ENCODE measurements around the gene ADGRV1.

Gene ADGRV1

DNA sequence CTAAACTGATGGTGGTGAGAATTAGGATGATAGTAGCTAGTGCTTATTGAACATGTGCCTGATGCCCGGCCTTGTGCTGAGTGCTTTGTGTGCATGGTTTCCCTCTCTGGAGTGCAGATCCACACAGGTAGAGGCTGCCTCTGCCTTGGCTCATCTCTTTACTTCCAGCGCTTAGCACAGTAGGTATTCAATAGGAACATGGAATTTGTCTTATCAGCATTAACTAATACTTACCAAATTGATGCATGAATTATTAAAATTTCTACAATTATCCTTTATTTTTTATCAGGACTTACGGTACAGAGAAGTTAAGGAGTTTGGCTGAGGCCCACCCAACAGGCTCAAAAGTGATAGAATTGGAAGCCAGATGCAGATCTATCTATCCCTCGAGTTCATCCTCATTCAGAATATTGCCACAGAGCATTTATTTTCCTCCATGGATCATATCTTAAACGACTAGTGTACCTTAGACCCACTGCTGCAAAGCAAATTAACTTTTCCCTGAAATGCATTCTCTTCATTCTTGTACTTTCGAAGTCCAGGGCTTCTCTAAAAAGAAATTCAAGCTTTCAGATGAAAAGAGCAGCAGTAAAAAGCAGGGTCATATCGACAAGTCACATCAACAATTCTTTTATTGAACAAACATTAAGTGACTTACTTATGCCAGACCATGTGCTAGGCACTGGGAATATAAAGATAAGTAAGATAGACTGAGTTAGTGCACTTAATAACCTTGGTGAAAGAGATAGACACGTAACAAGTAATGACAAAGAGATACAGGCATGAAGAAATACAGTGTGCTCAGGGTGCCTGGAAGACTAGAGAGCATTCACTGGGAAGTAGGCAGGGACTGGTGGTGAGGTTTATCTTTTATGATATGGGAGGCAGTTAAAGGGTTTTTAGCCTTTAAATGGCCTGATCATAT lies 534.5 kb downstream of the ADGRV1 start:
- DNase-seq (ENCODE audit: low read depth in 1 of 2, low spot score in 1 of 2): no peak
- H3K4me3 ChIP-seq (replicated peaks; ENCODE audit: insufficient read depth, low read length): no peak overlapping the region
- TF ChIP-seq POLR2AphosphoS5 (IDR thresholded peaks at IDR 0.05; ENCODE audit: low read depth): no peak
- TF ChIP-seq, protein P1, sequence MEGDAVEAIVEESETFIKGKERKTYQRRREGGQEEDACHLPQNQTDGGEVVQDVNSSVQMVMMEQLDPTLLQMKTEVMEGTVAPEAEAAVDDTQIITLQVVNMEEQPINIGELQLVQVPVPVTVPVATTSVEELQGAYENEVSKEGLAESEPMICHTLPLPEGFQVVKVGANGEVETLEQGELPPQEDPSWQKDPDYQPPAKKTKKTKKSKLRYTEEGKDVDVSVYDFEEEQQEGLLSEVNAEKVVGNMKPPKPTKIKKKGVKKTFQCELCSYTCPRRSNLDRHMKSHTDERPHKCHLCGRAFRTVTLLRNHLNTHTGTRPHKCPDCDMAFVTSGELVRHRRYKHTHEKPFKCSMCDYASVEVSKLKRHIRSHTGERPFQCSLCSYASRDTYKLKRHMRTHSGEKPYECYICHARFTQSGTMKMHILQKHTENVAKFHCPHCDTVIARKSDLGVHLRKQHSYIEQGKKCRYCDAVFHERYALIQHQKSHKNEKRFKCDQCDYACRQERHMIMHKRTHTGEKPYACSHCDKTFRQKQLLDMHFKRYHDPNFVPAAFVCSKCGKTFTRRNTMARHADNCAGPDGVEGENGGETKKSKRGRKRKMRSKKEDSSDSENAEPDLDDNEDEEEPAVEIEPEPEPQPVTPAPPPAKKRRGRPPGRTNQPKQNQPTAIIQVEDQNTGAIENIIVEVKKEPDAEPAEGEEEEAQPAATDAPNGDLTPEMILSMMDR (IDR thresholded peaks at IDR 0.05; ENCODE audit: insufficient read depth, low read length): no peak
- no peak for TF ChIP-seq GABPA (IDR thresholded peaks at IDR 0.05; ENCODE audit: low read depth)
- TF ChIP-seq, protein P2, sequence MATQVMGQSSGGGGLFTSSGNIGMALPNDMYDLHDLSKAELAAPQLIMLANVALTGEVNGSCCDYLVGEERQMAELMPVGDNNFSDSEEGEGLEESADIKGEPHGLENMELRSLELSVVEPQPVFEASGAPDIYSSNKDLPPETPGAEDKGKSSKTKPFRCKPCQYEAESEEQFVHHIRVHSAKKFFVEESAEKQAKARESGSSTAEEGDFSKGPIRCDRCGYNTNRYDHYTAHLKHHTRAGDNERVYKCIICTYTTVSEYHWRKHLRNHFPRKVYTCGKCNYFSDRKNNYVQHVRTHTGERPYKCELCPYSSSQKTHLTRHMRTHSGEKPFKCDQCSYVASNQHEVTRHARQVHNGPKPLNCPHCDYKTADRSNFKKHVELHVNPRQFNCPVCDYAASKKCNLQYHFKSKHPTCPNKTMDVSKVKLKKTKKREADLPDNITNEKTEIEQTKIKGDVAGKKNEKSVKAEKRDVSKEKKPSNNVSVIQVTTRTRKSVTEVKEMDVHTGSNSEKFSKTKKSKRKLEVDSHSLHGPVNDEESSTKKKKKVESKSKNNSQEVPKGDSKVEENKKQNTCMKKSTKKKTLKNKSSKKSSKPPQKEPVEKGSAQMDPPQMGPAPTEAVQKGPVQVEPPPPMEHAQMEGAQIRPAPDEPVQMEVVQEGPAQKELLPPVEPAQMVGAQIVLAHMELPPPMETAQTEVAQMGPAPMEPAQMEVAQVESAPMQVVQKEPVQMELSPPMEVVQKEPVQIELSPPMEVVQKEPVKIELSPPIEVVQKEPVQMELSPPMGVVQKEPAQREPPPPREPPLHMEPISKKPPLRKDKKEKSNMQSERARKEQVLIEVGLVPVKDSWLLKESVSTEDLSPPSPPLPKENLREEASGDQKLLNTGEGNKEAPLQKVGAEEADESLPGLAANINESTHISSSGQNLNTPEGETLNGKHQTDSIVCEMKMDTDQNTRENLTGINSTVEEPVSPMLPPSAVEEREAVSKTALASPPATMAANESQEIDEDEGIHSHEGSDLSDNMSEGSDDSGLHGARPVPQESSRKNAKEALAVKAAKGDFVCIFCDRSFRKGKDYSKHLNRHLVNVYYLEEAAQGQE (IDR thresholded peaks at IDR 0.05; ENCODE audit: insufficient replicate concordance, low read depth): no peak
- TF ChIP-seq SPI1 (IDR thresholded peaks at IDR 0.05; ENCODE audit: borderline replicate concordance, low read depth): no peak
- no peak overlapping the region for H3K27ac ChIP-seq (replicated peaks)
- H3K27me3 ChIP-seq (ENCODE audit: insufficient read depth, poor library complexity, severe bottlenecking): no peaks in the 10 kb centered on the region

DNA sequence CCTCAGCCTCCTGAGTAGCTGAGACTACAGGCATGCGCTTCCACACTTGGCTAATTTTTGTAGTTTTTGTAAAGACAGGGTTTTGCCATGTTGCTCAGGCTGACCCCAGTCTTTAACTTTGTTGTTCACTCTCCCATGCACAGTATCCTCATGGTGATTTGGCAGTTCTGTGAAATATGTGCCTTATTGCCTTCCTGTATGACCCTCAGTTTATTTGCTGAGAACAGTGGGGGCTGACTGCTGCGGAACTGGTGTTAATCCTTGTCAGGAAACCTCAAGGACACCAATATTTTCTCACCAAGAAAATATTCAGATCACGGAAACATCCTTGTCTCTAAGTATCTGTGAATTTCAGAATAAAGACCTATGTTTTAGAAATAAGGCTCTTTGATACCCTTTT lies 536.7 kb downstream of the ADGRV1 start:
- TF ChIP-seq, protein P1 (IDR thresholded peaks at IDR 0.05; ENCODE audit: insufficient read depth, low read length): no peak
- TF ChIP-seq, protein P2 (IDR thresholded peaks at IDR 0.05; ENCODE audit: insufficient replicate concordance, low read depth): no peak
- TF ChIP-seq POLR2AphosphoS5 (IDR thresholded peaks at IDR 0.05; ENCODE audit: low read depth) (no peak), SPI1 (IDR thresholded peaks at IDR 0.05; ENCODE audit: borderline replicate concordance, low read depth) (no peak), GABPA (IDR thresholded peaks at IDR 0.05; ENCODE audit: low read depth) (no peak)
- Histone ChIP-seq H3K27me3 (ENCODE audit: insufficient read depth, poor library complexity, severe bottlenecking) (no peaks in the 10 kb centered on the region), H3K27ac (replicated peaks) (no peak overlapping the region), H3K4me3 (replicated peaks; ENCODE audit: insufficient read depth, low read length) (no peak overlapping the region)
- DNase-seq (ENCODE audit: low read depth in 1 of 2, low spot score in 1 of 2): no peak

DNA sequence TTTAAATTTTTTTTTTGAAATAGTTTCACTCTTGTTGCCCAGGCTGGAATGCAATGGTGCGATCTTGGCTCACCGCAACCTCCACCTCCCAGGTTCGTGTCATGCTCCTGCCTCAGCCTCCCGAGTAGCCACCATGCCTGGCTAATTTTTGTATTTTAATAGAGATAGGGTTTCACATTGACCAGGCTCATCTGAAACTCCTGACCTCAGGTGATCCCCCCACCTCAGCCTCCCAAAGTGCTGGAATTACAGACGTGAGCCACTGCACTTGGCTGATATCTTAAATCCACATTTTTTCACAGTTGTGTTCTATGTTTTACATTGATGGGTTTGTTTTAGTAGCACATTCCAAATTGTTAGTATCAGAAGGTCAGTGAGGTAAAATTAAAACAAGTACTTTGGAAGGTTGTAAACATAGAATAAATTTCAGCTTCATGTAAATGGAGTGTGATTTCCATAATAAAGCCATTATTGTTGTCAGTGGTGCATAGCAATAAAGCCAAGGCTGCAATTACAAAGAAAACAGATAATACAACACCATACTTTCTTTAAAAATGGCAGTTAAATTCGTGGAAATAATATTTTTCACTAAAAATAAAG lies 537.3 kb downstream of the ADGRV1 start:
- Histone ChIP-seq H3K27me3 (ENCODE audit: insufficient read depth, poor library complexity, severe bottlenecking) (no peaks in the 10 kb centered on the region), H3K4me3 (replicated peaks; ENCODE audit: insufficient read depth, low read length) (no peak overlapping the region), H3K27ac (replicated peaks) (no peak overlapping the region)
- no peak for DNase-seq (ENCODE audit: low read depth in 1 of 2, low spot score in 1 of 2)
- TF ChIP-seq POLR2AphosphoS5 (IDR thresholded peaks at IDR 0.05; ENCODE audit: low read depth) (no peak), SPI1 (IDR thresholded peaks at IDR 0.05; ENCODE audit: borderline replicate concordance, low read depth) (no peak), GABPA (IDR thresholded peaks at IDR 0.05; ENCODE audit: low read depth) (no peak)
- TF ChIP-seq, protein P2 (IDR thresholded peaks at IDR 0.05; ENCODE audit: insufficient replicate concordance, low read depth): no peak
- TF ChIP-seq, protein P1 (IDR thresholded peaks at IDR 0.05; ENCODE audit: insufficient read depth, low read length): no peak

Data from HL-60 (cell line).